T-helper 22 cell (primary cell): ENCODE data around the gene NBEA.

ENCODE experiments used
- DNase-seq: peaks from one replicate; pipeline ENCODE4 v3.0.0-alpha.2; 2020; ENCODE audit warnings: low read depth

NBEA gene

DNA sequence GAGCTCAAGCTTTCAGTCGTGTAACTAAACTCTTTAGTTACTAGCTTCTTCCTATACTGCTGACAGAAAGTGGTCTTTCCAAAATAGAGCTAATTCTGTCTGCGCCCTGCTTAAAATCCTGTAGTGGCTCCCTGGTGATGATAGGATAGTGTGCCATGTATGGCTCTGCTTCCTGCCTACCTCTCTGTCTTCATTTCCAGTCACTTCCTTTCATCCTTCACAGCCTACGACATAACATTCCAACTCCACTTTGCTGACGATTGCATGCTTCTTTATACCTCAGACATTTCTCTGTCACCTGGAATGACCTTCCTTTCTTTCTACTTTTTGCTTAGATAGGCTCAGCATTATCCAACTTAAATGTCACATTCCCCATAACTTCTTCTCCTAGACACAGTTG lies 343.6 kb downstream of the NBEA start:
- no peak for DNase-seq

- no peak for DNase-seq
These were observed 350.3 kb downstream of the NBEA start for GRCh38 chr13:35292329-35292728.

DNA sequence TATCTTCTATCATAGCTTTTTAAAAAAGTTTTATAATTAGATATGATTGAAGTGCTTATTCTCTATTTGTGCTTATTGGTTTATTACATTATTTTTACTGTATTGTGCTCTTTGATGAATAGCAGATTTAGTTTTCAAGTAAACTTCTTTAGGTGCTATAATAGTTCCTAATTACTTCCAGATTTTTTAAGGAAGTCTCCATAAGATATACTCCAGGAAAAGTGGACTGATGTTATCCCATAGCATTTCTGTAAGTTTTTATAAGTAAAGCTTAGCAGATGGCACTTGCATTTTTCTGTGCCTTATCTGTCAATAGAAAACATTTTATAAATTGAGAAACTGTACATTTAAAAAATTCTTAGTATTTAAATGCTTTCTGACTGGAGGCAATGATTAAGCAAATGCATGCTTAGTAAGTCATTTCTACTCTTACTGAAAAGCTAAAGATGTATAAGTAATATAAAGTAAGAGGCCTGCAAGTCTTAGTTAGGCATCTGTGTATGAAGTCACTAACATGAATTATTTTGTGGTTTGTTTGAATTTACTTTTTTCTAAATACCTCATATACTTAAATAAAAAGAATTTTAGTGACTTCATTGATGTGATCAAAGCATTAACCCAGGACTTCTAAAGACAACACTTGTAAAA lies 351.6 kb downstream of the NBEA start:
- no peak for DNase-seq

- no peak for DNase-seq
These were observed 367.6 kb downstream of the NBEA start for GRCh38 chr13:35309706-35310105.

GRCh38 chr13:35332134-35332533 lies 390.1 kb downstream of the NBEA start:
- DNase-seq: no peak

GRCh38 chr13:35333157-35333556 lies 391.1 kb downstream of the NBEA start:
- DNase-seq: no peak

- DNase-seq: no peak
These were observed 400.4 kb downstream of the NBEA start for GRCh38 chr13:35342440-35342839.

- DNase-seq: no peak
These were observed 401.3 kb downstream of the NBEA start for GRCh38 chr13:35343417-35343816.

DNA sequence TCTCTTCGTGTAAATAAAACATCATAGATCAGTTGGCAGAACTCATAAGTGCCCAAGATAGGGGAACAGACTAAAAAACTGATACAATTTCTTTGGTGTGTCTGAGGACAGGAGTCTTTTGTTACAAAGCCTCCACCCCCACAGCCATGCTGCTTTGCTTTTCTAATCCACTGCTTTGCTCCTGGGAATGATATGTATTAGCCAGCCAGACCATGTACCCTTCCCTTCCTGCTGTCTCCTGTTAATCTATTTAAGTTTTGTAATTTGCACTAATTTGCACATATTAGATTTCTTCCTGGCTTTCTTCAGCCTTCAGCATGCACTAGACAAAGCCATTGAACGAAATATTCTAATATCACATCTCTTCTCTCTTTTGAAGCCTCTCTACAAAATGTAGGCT lies 403.9 kb downstream of the NBEA start:
- no peak for DNase-seq

- no peak for DNase-seq
These were observed 404.4 kb downstream of the NBEA start for GRCh38 chr13:35346494-35346893.

GRCh38 chr13:35347679-35348205 lies 405.7 kb downstream of the NBEA start:
- no peak for DNase-seq

DNA sequence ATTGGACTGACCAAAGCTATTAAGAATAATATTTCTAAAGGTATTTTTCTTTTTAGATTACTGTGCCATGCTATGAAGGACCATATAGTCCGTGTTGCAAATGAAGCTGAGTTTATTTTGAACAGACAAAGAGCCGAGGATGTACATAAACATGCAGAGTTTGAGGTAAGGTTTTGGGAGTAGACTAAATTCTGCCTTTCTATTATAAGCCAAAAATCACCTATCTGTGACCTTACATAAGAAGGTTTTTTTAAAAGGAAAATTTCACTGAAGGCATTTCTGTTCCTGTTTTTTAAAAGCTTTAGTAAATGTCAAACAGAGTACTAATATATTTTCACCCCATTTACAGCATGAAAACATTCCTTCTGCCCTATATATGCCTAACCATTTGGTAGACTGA lies 407.0 kb downstream of the NBEA start:
- DNase-seq: no peak

DNA sequence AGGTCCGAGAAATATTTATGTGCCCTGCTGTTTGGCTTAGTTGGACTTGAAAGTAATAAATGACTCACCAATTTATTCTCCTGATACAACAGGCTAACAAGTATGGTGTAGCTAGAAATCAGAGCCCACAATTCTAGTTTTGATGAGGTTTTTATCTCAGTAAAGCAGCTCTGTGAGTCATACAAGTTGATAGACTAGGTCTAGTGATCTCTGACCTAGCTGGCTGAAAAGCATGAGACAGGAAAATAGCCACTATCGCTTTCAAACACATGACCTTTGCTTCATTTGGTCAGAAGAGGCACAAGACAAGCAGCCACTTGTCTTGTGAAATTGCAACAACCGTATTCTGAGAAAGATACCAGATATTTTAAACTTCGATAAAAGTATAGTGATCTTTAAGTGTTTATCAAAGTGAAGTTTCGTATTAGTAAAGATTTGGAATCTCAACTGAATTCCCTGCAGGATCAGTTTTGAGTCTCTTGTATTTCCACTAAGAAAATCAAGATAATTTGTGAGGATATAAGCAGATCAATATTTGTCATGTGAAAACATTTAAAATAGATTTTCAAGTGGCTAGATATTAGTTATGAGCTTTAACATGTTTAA lies 407.7 kb downstream of the NBEA start:
- DNase-seq: no peak

GRCh38 chr13:35354285-35354684 lies 412.2 kb downstream of the NBEA start:
- no peak for DNase-seq

- no peak for DNase-seq
These were observed 412.8 kb downstream of the NBEA start for GRCh38 chr13:35354882-35355281.

DNA sequence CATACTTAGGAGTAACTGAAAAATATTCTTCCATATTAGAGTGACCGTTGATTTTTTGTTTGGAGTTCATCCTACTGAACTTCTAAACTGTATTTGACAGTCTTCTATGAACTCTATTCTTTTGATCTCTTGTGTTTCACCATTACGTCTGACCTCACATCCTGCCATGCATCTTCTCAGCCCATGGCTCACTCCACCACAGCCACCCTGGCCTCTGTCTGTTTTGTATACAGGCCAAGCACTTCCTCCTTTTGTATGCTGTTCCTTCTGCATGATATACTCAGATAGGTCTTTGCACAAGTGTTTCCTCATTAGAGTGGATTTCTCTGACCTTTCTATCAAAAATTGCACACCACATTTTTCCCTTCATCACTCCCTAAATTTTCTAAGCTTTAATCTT lies 414.5 kb downstream of the NBEA start:
- no peak for DNase-seq

- DNase-seq: no peak
These were observed 423.8 kb downstream of the NBEA start for GRCh38 chr13:35365883-35366282.

GRCh38 chr13:35367586-35367985 lies 425.5 kb downstream of the NBEA start:
- no peak for DNase-seq

DNA sequence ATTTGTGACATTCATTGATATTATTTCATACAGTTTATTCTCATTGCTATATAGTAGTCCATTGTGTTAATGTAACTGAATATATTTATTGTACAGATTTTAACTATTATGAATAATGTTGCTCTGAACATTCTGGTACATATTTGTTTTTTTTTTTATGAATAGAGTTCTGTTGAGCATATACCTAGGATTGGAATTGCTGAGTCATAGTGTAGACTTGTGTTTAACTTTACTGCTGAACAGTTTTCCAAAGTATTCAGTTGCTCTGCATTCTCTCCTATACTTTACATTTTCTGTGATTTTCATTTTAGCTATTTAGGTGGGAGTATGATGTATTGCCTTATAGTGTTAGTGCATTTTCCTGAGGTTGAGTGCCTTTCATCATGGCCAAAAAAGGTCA lies 436.9 kb downstream of the NBEA start:
- DNase-seq: no peak

GRCh38 chr13:35379663-35380062 lies 437.6 kb downstream of the NBEA start:
- DNase-seq: no peak

DNA sequence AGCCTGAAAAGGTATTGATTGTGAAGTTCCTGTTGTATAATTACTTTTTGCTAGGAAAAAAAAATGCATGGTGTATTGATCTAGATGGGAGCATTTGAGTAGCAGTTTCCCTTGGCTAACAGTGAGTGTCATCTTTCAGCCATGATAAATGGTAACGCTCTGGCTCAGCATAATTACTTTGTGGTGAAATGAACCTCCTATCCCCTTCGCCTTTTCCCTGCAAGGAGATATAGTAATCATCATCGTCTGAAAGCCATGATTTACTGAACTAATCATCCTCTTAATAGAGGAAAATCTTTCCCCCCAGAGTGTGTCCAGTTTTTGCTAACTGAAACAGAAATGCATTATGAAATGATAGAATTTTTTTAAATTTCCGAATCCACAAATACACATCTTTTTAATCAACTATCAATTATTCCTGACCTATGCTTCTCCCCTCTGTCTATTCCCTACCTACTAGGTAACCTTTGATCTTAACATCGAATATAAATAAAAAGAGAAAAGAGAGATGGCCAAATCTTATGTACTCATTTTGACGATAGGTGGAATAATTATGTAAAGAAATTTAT lies 445.7 kb downstream of the NBEA start:
- DNase-seq: no peak

DNA sequence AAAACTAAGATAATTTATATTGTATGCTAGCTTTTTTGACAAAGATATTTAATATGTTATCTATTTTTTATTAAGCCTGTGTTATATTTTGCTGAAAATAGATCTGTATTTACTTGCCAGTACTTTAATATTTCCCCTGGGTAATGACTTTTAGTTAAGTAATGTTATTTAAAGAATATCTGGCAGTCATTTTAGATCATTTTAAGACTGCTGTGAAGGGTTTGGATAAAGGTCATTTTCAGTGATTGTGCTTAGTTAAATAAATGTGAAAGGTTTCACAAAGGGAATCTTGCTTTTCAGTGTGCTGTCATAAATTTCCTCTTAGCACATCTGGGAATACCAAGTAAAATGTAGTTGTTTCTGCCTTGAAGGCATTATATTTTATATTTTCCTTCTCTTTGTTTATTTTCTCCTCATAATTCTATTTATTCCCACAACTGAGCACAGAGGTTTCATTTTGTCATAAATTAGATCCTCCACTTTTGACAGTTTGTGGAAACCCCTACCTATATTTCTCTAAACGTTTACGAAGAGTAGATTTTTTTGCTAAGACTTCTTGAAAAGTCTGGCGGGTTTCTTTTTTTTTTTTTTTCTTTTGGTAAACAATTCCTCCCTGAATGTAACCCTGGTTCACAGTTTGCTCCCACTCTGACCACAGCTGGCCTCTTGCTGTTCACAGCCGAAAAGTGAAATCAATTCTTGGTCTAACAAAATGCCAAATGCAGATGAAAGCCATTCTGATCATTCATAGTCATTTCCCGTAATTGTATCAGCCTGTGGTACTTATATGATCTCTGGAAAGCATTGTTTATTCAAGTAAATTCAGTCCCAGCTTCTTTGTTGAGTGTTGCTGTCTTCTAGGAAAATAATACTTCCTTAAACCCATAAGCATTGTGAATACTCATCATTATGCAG lies 446.6 kb downstream of the NBEA start:
- no peak for DNase-seq

- no peak for DNase-seq
These were observed 447.5 kb downstream of the NBEA start for GRCh38 chr13:35389535-35389934.
